SU-DHL-6 (cell line): ENCODE measurements around the gene CERKL.

ENCODE experiments used
- CTCF ChIP-seq: fragments of 200-600 bp; sonication (generic); IDR thresholded peaks from one replicate; pipeline ENCODE4 v1.5.1; 2017; ENCODE audit warnings: antibody characterized with exemption, mild to moderate bottlenecking, low read length, moderate library complexity; ENCODE audit not compliant: insufficient read depth, poor library complexity, severe bottlenecking
- EZH2phosphoT487 ChIP-seq: fragments of 200-600 bp; sonication (generic), shearing (Covaris generic); conservative IDR thresholded peaks from 2 replicates; pipeline ENCODE4 v1.6.1; 2018; ENCODE audit warnings: mild to moderate bottlenecking, antibody characterized with exemption, low read length, moderate library complexity, mixed read lengths

GRCh38 chr2:181697126-181697525 is 40.2 kb upstream of the CERKL start:
- TF ChIP-seq EZH2phosphoT487 (no peak), CTCF (no peak)
